Measurements from ENCODE around the gene GINS1.
"Not testable (repeated sequence)": the region's sequence is repeated elsewhere in the genome, so short reads cannot be mapped to it uniquely, and the experiment has no call there.

Gene GINS1

GRCh38 chr20:25471020-25471419, 63.5 kb downstream of the GINS1 start:
- in situ Hi-C loops (cut with HindIII; ENCODE audit: low sequenced_read_pairs) = no loop called here

DNA sequence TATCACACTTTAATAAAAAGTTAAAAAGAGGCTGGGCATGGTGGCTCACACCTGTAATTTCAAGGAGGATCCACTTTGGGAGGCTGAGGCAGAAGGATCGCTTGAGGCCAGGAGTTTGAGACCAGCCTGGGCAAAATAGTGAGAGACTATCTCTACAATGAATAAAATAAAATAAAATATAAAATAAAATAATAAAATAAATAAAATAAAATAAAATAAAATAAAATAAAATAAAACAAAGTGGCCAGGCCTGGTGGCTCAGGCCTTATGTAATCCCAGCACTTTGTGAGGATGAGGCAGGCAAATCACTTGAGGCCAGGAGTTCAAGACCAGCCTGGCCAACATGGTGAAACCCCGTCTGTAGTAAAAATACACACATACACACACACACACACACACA, 65.8 kb downstream of the GINS1 start:
- in situ Hi-C loops (cut with HindIII; ENCODE audit: low sequenced_read_pairs) = not testable (repeated sequence)

- in situ Hi-C loops (cut with HindIII; ENCODE audit: low sequenced_read_pairs) = no loop called here
Observed at GRCh38 chr20:25476106-25477013, 68.9 kb downstream of the GINS1 start.

DNA sequence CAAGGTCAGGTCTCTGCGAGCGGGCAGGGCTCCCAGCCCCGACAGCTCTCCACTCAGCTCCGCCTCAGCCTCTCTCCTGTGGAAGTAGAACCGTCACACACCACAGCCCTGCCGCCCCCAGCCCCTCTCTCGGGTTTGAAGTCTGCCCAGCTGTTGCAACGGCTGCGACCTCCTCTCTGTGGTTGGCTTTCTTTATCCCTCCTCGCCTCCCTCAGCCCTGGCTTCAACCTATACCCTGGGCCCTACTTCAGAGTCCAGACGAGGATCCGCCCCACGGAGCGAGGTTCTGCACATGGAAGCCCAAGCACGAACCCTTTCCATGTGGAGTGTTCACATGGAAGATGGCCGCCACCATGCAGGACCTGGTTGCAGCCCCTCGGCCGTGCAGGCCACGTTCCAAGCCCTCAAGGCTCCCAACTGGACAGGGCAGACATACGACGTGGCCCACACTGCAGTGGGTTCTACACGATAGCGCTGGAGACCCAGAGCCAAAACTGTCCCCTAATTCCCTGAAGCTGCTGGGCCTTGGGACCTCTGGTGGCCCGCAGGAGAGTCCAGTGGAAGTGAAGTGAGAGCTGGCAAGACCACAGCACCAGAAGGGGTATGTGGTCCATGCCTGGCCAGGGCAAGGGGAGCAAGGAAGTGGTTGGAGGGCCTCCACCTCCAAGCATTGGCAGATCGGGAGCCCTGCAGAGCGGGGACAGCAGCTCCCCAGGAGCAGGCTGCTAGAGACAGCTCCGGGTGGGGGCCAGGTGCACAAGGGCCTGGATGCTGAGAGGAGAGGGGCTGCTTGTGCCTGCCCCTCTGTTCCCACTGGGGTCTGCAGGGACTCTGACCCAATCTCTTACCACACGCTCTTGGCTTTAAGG, 69.8 kb downstream of the GINS1 start:
- in situ Hi-C loops (cut with HindIII; ENCODE audit: low sequenced_read_pairs) = no loop called here

DNA sequence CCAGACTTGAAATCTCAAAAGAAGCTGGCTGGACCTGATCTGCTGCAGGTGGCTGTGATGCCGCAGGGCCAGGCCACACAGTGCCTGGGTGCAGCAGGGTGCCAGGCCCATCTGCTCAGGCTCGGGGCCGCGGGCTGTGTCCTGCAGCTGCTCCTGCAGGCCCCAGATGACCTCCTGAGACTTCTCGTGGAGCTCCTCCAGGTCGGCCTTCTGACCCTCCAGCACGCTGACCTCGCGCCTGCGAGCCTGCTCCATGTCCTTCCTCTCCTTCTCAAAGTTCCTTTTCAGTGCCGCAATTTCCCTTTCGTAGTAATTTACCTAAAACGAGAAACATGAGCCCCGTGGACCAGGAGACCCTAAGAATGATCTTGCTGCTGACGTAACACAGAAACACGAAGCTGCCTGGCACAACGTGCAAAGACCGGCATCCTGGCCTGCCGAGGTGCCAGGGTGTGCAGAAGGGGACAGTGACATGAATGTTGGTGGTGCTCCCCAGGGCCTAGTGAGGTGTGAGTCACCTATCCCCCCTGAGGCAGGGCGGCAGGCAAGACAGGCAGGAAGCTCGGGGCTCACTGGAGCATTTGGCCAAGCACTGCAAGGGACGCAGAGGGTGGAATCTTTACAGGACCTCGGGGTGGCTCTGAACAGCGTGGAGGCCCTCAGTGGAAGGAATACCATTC, 71.6 kb downstream of the GINS1 start:
- in situ Hi-C loops (cut with HindIII; ENCODE audit: low sequenced_read_pairs) = no loop called here

GRCh38 chr20:25479638-25480037, 72.2 kb downstream of the GINS1 start:
- in situ Hi-C loops (cut with HindIII; ENCODE audit: low sequenced_read_pairs) = no loop called here

- in situ Hi-C loops (cut with HindIII; ENCODE audit: low sequenced_read_pairs) = no loop called here
Observed at GRCh38 chr20:25480156-25480555, 72.7 kb downstream of the GINS1 start.

DNA sequence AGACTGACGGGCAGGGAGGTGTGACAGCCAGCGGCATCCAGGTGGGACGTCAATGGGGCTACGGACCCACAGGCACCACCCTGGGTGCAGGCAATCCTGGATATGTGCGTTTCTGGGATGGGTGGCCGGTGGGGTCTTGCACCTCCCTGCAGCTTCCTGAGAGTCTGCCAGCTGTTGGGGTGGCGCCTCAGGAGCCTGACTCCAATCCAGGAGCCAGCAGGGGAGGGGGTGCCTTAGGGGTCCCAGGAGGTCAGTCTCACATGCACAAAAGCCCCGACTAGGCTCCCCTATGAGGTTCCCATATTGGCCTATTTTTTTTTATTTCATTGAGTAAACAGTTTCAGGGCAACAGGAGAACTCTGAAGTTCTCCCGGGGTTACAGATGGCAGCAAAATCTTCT, 73.3 kb downstream of the GINS1 start:
- in situ Hi-C loops (cut with HindIII; ENCODE audit: low sequenced_read_pairs) = no loop called here

DNA sequence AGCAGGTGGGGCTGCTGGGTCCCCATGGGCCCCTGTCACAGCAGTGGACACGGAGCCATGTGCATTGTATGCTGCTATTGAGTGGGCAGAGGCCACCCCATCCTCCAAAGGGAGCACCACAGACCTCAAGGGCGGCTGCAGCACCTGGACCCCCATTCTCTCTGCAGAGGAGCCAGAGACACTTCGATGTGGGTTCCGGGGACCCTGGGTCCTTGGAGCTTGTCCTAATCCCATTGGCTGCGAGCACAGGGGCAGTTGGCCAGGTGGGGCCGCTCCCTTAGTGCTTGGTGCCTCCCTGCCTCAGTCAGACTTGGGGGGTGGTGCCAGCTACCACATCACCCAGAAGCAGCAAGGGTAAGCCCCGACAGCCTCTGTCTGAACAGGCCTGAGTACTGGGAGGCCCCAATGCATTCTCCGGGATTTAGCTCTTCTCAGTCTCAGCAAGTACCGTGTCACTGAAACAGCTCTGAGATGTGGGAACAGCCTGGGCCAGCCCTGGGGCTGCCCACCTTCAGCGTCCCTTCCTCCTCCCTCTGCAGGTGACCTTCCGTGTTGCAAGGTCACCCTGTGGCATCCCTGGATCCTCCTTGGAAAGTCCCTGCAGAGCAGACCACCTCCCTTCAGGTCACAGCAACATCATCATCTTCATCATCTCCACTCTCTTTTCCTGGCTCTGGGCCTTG, 73.9 kb downstream of the GINS1 start:
- in situ Hi-C loops (cut with HindIII; ENCODE audit: low sequenced_read_pairs) = no loop called here

GRCh38 chr20:25481918-25482253, 74.4 kb downstream of the GINS1 start:
- in situ Hi-C loops (cut with HindIII; ENCODE audit: low sequenced_read_pairs) = no loop called here

GRCh38 chr20:25483431-25484132, 76.1 kb downstream of the GINS1 start:
- in situ Hi-C loops (cut with HindIII; ENCODE audit: low sequenced_read_pairs) = no loop called here

DNA sequence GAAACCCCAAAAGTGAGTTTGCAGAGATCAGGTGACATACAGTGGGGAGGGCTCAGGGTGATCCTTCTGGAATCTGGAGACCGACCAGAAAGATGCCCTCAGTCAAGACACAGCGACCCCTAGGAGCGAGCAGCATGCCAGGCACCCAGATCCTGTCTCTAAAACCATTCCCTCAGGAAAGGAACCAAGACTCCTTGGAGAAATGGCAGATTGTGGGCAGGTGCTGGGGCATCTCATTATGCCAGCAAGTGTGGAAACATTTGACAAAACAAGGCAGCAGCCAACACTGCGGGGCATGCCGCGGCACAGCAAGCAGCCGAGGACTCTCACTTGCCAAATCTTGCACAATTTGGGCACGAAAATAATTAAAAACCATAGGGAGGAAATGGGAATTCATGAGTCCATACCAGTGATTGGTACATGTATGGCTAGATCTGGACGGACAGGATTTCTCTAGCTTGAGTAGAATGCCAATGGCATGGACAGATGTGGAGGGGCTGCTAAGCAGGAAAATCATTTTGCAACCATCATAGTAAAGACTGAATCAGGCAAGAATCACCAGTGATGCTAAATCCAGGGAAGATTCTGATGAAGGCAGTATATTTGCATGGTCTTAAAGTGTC, 76.9 kb downstream of the GINS1 start:
- in situ Hi-C loops (cut with HindIII; ENCODE audit: low sequenced_read_pairs) = no loop called here

GRCh38 chr20:25484911-25485511, 77.5 kb downstream of the GINS1 start:
- in situ Hi-C loops (cut with HindIII; ENCODE audit: low sequenced_read_pairs) = no loop called here

GRCh38 chr20:25485872-25486271, 78.4 kb downstream of the GINS1 start:
- in situ Hi-C loops (cut with HindIII; ENCODE audit: low sequenced_read_pairs) = no loop called here

DNA sequence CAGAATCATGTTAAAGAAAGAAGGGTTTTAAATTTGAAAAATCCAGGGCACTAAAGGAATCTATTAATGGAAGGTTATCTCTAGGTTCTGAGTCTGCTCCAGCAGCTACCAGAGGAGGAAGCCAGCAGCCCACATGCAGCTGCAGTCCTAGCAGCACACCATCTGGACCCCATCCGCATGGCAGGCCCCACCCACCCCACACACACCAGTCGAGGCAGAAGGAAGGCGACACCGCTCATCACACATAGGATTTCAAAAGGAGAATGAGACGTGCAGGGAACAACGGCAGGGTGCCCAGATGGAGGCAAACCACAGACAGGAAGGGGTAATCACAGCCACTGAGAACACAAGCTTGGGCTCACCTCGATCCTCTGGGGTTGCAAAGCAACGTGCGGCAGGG, 78.9 kb downstream of the GINS1 start:
- in situ Hi-C loops (cut with HindIII; ENCODE audit: low sequenced_read_pairs) = no loop called here

DNA sequence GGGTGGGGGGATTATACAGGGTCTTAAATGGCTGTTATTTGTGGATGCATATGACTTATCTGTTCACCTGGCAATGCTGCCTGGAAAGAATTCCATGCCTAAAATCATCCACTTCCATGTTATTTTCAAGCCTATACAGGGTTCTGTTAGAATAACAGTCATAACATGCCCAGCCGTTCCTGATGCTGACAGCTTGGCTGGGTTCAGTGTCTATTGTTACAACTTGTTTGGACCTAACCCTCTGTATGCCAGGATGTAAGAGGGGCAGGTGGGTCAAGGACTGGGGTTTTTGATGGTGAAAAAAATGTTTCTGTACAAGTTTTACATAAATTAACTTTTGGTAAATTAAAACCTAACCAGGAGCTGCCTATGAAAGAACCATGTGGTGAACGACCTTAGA, 79.8 kb downstream of the GINS1 start:
- in situ Hi-C loops (cut with HindIII; ENCODE audit: low sequenced_read_pairs) = no loop called here

DNA sequence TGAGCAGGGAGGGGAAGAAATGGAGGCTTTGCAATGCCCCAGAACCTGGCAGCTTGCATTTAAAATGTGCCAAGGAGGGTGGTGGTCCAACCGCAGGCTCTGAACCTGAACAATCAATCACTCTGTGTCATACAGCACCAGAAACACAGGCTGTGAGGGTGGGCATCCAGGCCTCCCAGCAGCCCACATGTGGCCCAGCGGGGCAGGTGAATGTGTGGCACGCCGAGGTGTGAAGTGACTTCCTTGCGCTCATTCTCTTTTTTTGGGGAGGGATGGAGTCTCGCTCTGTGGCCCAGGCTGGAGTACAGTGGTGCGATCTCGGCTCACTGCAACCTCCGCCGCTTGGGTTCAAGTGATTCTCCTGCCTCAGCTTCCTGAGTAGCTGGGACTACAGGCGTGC, 80.5 kb downstream of the GINS1 start:
- in situ Hi-C loops (cut with HindIII; ENCODE audit: low sequenced_read_pairs) = no loop called here

GRCh38 chr20:25489221-25489871, 81.9 kb downstream of the GINS1 start:
- in situ Hi-C loops (cut with HindIII; ENCODE audit: low sequenced_read_pairs) = no loop called here
